Heart left ventricle (tissue), 13 donors: ENCODE measurements around the gene ZNF579.

Source experiments
- CTCF ChIP-seq, 12 donors: fragments of 200-600 bp; sonication (generic) in 4 of 12; IDR thresholded peaks; one replicate each; pipeline versions ENCODE4 v1.5.0 to v1.8.0; 2018 to 2022; ENCODE audit warnings: antibody characterized with exemption in 12 of 12, mild to moderate bottlenecking in 5 of 12
- POLR2A ChIP-seq, 2 donors: fragments of 450-650 bp; IDR thresholded peaks; one replicate each; pipeline ENCODE4 v1.6.1; 2017; ENCODE audit warnings: antibody characterized with exemption in 2 of 2, mild to moderate bottlenecking in 2 of 2, moderate library complexity in 2 of 2
- donor health status: ischemic (EF 13 %, LVEDD 7.1; RV severe dilation, severe dysfunction).
- donor health status: DM: no; HTN: yes; CAD: no.
- donor health status: DM: no; HTN: no; CAD: no.
- donor health status: ischemic (EF 25% LVEDD 6.9; RV normal size, moderate dysfunction).
- donor health status: ischemic (EF 25% LVEDD 5.7; RV mildly dilated, moderate dysfunction).
- donor health status: ischemic (EF 35%, LVEDD 5.7; RV mildly dilated, moderate dysfunction).
- donor health status: nonischemic (EF 11% LVEDD 7.7; RV severe dilation, severe dysfunction).
- donor health status: DM: yes; HTN: yes; CAD: no.
- donor health status: PGD.
- donor health status: ischemic (EF 29% LVEDD 5.4; RV normal size, mild dysfunction).
- donor health status: nonischemic (EF 23%, LVEDD 6.1; RV moderate dilation, normal function).

GRCh38 chr19:55611983-55612645 lies 31.5 kb upstream of the ZNF579 start:
- TF ChIP-seq CTCF (IDR thresholded peaks at IDR 0.05) (no peak), POLR2A (IDR thresholded peaks at IDR 0.05) (no peak)
